ENCODE results near the gene COA1.
"Not testable (repeated sequence)": the region's sequence is repeated elsewhere in the genome, so short reads cannot be mapped to it uniquely, and the experiment has no call there.

The COA1 gene

GRCh38 chr7:43649755-43650274 is 79.5 kb downstream of the COA1 start:
- DNase-seq, result no peak

- no peak for DNase-seq
Observed at GRCh38 chr7:43648473-43649406, 80.6 kb downstream of the COA1 start.

GRCh38 chr7:43647673-43648472 is 81.5 kb downstream of the COA1 start:
- DNase-seq, result no peak

GRCh38 chr7:43647339-43647672 is 82.0 kb downstream of the COA1 start:
- DNase-seq, result no peak

- DNase-seq, result no peak
Observed at GRCh38 chr7:43646603-43647338, 82.6 kb downstream of the COA1 start.

GRCh38 chr7:43645699-43646226 is 83.6 kb downstream of the COA1 start:
- DNase-seq, result no peak

GRCh38 chr7:43643846-43644245 is 85.5 kb downstream of the COA1 start:
- DNase-seq, result no peak

GRCh38 chr7:43642897-43643630 is 86.3 kb downstream of the COA1 start:
- no peak for DNase-seq

- DNase-seq, result no peak
Observed at GRCh38 chr7:43640679-43641078, 88.6 kb downstream of the COA1 start.

- peak; percentile 92 for DNase-seq
Observed at GRCh38 chr7:43639858-43640491, 89.3 kb downstream of the COA1 start.

GRCh38 chr7:43637114-43637806 is 92.1 kb downstream of the COA1 start:
- no peak for DNase-seq

GRCh38 chr7:43636093-43636492 is 93.2 kb downstream of the COA1 start:
- peak; percentile 25 for DNase-seq

GRCh38 chr7:43634384-43634783 is 94.9 kb downstream of the COA1 start:
- DNase-seq, result no peak

- DNase-seq, result no peak
Observed at GRCh38 chr7:43632746-43633145, 96.6 kb downstream of the COA1 start.

- DNase-seq, result no peak
Observed at GRCh38 chr7:43631559-43631958, 97.8 kb downstream of the COA1 start.

- DNase-seq, result no peak
Observed at GRCh38 chr7:43630482-43630881, 98.8 kb downstream of the COA1 start.

GRCh38 chr7:43629857-43630256 is 99.5 kb downstream of the COA1 start:
- DNase-seq, result no peak

GRCh38 chr7:43628431-43628830 is 100.9 kb downstream of the COA1 start:
- DNase-seq, result no peak

GRCh38 chr7:43627798-43628197 is 101.5 kb downstream of the COA1 start:
- not testable (repeated sequence) for DNase-seq

- no peak for DNase-seq
Observed at GRCh38 chr7:43626695-43627094, 102.6 kb downstream of the COA1 start.

- no peak for DNase-seq
Observed at GRCh38 chr7:43625980-43626379, 103.3 kb downstream of the COA1 start.

Measured in NCI-H774 (cell line).